Aorta (tissue), 5 donors: ENCODE data around the gene ABCB9. TPM values are rescaled to one million over a fixed set of nuclear protein-coding genes. Genes with fewer than 3 reads are reported as not detected.

ENCODE experiments used
- ATAC-seq: fragments of 200-7000 bp; cut with Tn5 transposase; one replicate; pipeline ENCODE4 v1.9.1; 2022; ENCODE audit warnings: moderate library complexity; ENCODE audit not compliant: low FRiP score
- DNase-seq, 2 donors: peaks; one replicate each; pipeline ENCODE4 v3.0.0-alpha.2; 2020
- H3K27ac ChIP-seq, 2 donors: one replicate each; pipeline ENCODE4 v1.5.1; 2013; ENCODE audit warnings: low read length in 2 of 2, mild to moderate bottlenecking in 2 of 2, moderate library complexity in 2 of 2, control low read depth in 1 of 2, inconsistent platforms in 1 of 2, low read depth in 1 of 2
- H3K27me3 ChIP-seq, 2 donors: one replicate each; pipeline ENCODE4 v1.6.1; 2013; ENCODE audit warnings: control low read depth in 1 of 2, low read length in 1 of 2, mild to moderate bottlenecking in 1 of 2, moderate library complexity in 1 of 2; ENCODE audit not compliant: insufficient read depth in 2 of 2, control insufficient read depth in 1 of 2
- H3K36me3 ChIP-seq, 2 donors: one replicate each; pipeline ENCODE4 v1.6.1; 2013; ENCODE audit warnings: control low read depth in 1 of 2, low read length in 1 of 2, mild to moderate bottlenecking in 1 of 2; ENCODE audit not compliant: insufficient read depth in 2 of 2, control insufficient read depth in 1 of 2
- H3K4me1 ChIP-seq, 2 donors: one replicate each; pipeline ENCODE4 v1.6.1; 2013; ENCODE audit warnings: low read length in 2 of 2, control low read depth in 1 of 2, mild to moderate bottlenecking in 1 of 2, moderate library complexity in 1 of 2; ENCODE audit not compliant: insufficient read depth in 2 of 2, control insufficient read depth in 1 of 2
- H3K4me3 ChIP-seq, 2 donors: one replicate each; pipeline ENCODE4 v1.5.1; 2013; ENCODE audit warnings: low read length in 2 of 2, control low read depth in 1 of 2, mild to moderate bottlenecking in 1 of 2
- H3K9me3 ChIP-seq: one replicate; pipeline ENCODE4 v1.6.1; 2013; ENCODE audit warnings: mild to moderate bottlenecking, low read length; ENCODE audit not compliant: control insufficient read depth
- WGBS, 2 donors: extraction: QIAGEN DNeasy Blood & Tissue Kit; methylation state at CpG; one replicate each; pipeline ENCODE4 v1.1.7; 2013; 5-methylcytosine and 5-hydroxymethylcytosine counted together
- intact Hi-C, 2 donors: fragments of 100-400 bp; cut with DNase I; formaldehyde crosslinking; loops; one replicate each; pipeline versions ENCODE4 v1.14.2 to v1.15.0; 2022
- polyA plus RNA-seq, 2 donors: library from polyadenylated mRNA; stranded (reverse); fragments of 200-250 nt; gene quantifications; one replicate each; pipeline ENCODE4 v1.2.3, GENCODE V29; 2013
- total RNA-seq, 2 donors: library from RNA; stranded (reverse); fragmentation: NEBNext Ultra II Directional; extraction: Animal tissue kit (Norgen Biotek cat#: 25700); gene quantifications; one replicate each; pipeline ENCODE4 v1.2.1, GENCODE V29; 2021
- donor health status: healthy with polysubstance abuse.
- donor health status: Bipolar disorder and iron deficiency.
- donor health status: DM: no; HTN: no; CAD: no.
- donor health status: DM: no; HTN: no; CAD: no.
- donor health status: DM: yes; HTN: yes; CAD: no.

Gene ABCB9
- total and polyA plus RNA-seq, 4 donors: 1.1 to 13.0 (median 6.2) TPM

GRCh38 chr12:122961531-122962329 lies 4.5 kb downstream of the ABCB9 start:
- H3K9me3 ChIP-seq: no peaks in the 10 kb centered on the region
- ATAC-seq (no peak), DNase-seq (no peak)
- 79 to 83% methylated on average over 10 of the region's 10 CpGs for WGBS, 2 donors
- intact Hi-C loops: no loop called here
- no peak overlapping the region for H3K27ac ChIP-seq
- no peaks in the 10 kb centered on the region for H3K27me3 ChIP-seq
- H3K36me3 ChIP-seq: peaks cover 0 to 3% of the 10 kb centered on the region in 2 donors
- no peak overlapping the region for H3K4me3 ChIP-seq
- H3K4me1 ChIP-seq: no peaks in the 10 kb centered on the region

- DNase-seq (no peak), ATAC-seq (no peak)
- no peak overlapping the region for H3K4me3 ChIP-seq
- no peaks in the 10 kb centered on the region for H3K4me1 ChIP-seq
- H3K9me3 ChIP-seq: no peaks in the 10 kb centered on the region
- no peaks in the 10 kb centered on the region for H3K27me3 ChIP-seq
- no peak overlapping the region for H3K27ac ChIP-seq
- H3K36me3 ChIP-seq: peaks cover 0 to 3% of the 10 kb centered on the region in 2 donors
- 97 to 98% methylated on average over 8 of the region's 8 CpGs for WGBS, 2 donors
- intact Hi-C loops: no loop called here
Measured at GRCh38 chr12:122960193-122960569, 6.1 kb downstream of the ABCB9 start.

GRCh38 chr12:122959566-122960192 lies 6.6 kb downstream of the ABCB9 start:
- WGBS, 2 donors: 93 to 95% methylated on average over 35 of the region's 35 CpGs
- DNase-seq: no peak
- intact Hi-C loops: no loop called here

GRCh38 chr12:122958198-122958888 lies 7.9 kb downstream of the ABCB9 start:
- no peak overlapping the region for H3K4me3 ChIP-seq
- H3K27ac ChIP-seq: no peak overlapping the region
- intact Hi-C loops: no loop called here
- 84 to 91% methylated on average over 5 of the region's 5 CpGs for WGBS, 2 donors
- no peaks in the 10 kb centered on the region for H3K27me3 ChIP-seq
- no peak for ATAC-seq
- peaks cover 0 to 3% of the 10 kb centered on the region in 2 donors for H3K36me3 ChIP-seq
- DNase-seq: no peak
- no peaks in the 10 kb centered on the region for H3K9me3 ChIP-seq
- no peaks in the 10 kb centered on the region for H3K4me1 ChIP-seq

More at GRCh38 chr12:122959566-122960192, 6.6 kb downstream of the ABCB9 start:
- no peak for ATAC-seq
- H3K27ac ChIP-seq: no peak overlapping the region
- H3K36me3 ChIP-seq: peaks cover 0 to 3% of the 10 kb centered on the region in 2 donors
- H3K4me1 ChIP-seq: no peaks in the 10 kb centered on the region
- no peak overlapping the region for H3K4me3 ChIP-seq
- no peaks in the 10 kb centered on the region for H3K27me3 ChIP-seq
- H3K9me3 ChIP-seq: no peaks in the 10 kb centered on the region

GRCh38 chr12:122956035-122956434 lies 10.2 kb downstream of the ABCB9 start:
- Histone ChIP-seq H3K9me3 (no peaks in the 10 kb centered on the region), H3K36me3 (peaks cover 0 to 3% of the 10 kb centered on the region in 2 donors), H3K27ac (no peak overlapping the region), H3K4me1 (no peaks in the 10 kb centered on the region), H3K4me3 (no peak overlapping the region), H3K27me3 (no peaks in the 10 kb centered on the region)
- WGBS, 2 donors: 80 to 86% methylated on average over 2 of the region's 2 CpGs
- DNase-seq: no peak
- ATAC-seq: no peak
- intact Hi-C loops: no loop called here

- 75% methylated on average over 8 of the region's 8 CpGs for WGBS, 2 donors
- H3K27me3 ChIP-seq: no peaks in the 10 kb centered on the region
- intact Hi-C loops: no loop called here
- H3K36me3 ChIP-seq: peaks cover 0 to 3% of the 10 kb centered on the region in 2 donors
- DNase-seq (no peak), ATAC-seq (no peak)
- H3K4me1 ChIP-seq: no peaks in the 10 kb centered on the region
- no peak overlapping the region for H3K4me3 ChIP-seq
- no peaks in the 10 kb centered on the region for H3K9me3 ChIP-seq
- H3K27ac ChIP-seq: no peak overlapping the region
Measured at GRCh38 chr12:122955156-122955555, 11.1 kb downstream of the ABCB9 start.

- 69 to 71% methylated on average over 12 of the region's 12 CpGs for WGBS, 2 donors
Measured at GRCh38 chr12:122951979-122952892, 14.0 kb downstream of the ABCB9 start.

GRCh38 chr12:122951406-122951805 lies 14.9 kb downstream of the ABCB9 start:
- Histone ChIP-seq H3K36me3 (no peaks in the 10 kb centered on the region), H3K4me3 (no peak overlapping the region), H3K27ac (no peak overlapping the region), H3K27me3 (no peaks in the 10 kb centered on the region), H3K9me3 (no peaks in the 10 kb centered on the region), H3K4me1 (no peaks in the 10 kb centered on the region)
- WGBS, 2 donors: 70 to 81% methylated on average over 9 of the region's 9 CpGs
- DNase-seq: no peak
- ATAC-seq: no peak
- intact Hi-C loops: loop anchor here in 1 of 2 donors (5.0 kb wide), 1 partner anchor 159 kb away; no protein-coding TSS in a partner anchor

More at GRCh38 chr12:122951979-122952892, 14.0 kb downstream of the ABCB9 start:
- no peak overlapping the region for H3K4me3 ChIP-seq
- intact Hi-C loops: loop anchor here (1.0 to 5.0 kb wide), 4 partner anchors 91 to 160 kb away; no protein-coding TSS in a partner anchor
- H3K27me3 ChIP-seq: no peaks in the 10 kb centered on the region
- no peak overlapping the region for H3K27ac ChIP-seq
- no peaks in the 10 kb centered on the region for H3K4me1 ChIP-seq
- ATAC-seq (peak; percentile 91), DNase-seq (peak; percentile 86 to 88)
- no peaks in the 10 kb centered on the region for H3K9me3 ChIP-seq
- no peaks in the 10 kb centered on the region for H3K36me3 ChIP-seq
